Measurements from ENCODE around the gene LRRC3C. TPM values are rescaled to one million over a fixed set of nuclear protein-coding genes. Genes with fewer than 3 reads are reported as not detected.
"Not testable (repeated sequence)": the region's sequence is repeated elsewhere in the genome, so short reads cannot be mapped to it uniquely, and the experiment has no call there.

LRRC3C gene
- total RNA-seq, 1 donor from 2014 or later: not detected

DNA sequence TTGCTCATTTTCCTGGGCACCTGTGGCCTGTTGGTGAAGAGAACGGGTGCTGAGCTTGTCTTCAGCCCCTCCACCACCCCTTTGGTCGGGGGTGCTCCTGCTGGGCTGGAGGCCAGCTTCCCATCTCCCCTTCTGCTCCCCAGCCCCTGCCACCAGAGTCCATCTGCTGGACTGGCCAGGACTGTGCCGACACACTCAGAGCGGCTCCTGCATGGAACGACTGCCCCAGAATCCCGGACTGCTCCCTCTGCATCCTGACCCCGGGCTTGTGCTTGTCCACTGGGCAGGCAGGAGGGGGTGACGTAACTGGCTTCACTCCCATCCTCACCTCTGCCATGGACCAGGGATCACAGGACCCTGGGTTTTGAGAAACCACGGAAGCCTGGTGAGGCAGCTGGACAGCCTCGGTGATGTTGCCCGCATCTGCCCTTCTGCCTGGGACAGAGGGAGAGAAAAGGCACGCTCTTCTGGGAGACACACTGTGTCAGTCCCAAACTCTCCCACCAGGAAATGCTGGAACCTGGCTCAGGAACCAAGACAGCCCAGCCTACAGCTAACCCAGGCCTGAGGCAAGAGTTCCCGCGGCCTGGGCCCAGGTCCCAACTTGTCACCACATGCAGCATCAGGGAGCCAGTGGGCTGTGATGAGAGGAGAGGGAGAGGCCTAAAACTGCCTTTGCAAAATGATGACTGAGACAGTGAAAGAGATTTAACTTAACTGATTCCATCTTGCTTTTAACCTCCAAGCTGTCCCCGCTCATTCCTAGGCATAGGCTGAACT is 19.2 kb downstream of the LRRC3C start:
- FAIRE-seq: no peak
- DNase-seq (ENCODE audit: low spot score in 2 of 2): no peak

DNA sequence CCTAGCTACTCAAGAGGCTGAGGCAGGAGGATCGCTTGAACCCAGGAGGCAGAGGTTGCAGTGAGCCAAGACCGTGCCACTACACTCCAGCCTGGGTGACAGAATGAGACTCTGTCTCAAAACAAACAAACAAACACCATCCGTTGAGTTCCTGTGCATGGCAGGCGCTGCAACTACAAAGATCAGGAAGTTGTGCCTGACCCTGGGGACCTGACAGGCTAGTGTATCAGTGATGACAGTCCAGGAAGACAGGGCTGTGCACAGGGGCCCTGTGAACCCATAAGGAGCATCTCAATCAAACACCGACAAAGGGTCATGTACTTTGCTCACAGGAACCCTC is 20.9 kb downstream of the LRRC3C start:
- not testable (repeated sequence) for DNase-seq (ENCODE audit: low spot score in 2 of 2); FAIRE-seq

DNA sequence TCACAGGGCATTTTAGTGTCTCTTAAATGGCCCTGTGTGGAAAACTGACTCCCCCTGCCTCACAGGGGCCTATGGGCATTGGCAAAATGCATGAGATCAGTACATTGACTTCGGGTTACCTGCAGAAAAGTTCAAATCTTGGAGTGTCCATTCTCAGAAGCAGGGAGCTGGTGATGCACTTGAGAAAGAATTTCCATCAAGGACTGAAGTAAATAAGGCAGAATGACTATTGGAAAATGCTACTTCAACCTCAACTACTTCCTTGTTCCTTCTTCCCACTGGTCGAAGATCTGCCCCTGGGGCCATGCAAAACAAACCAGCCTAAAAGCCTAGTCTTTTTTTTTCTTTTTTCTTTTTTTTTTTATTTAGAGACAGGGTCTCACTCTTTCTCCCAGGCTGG is 21.5 kb downstream of the LRRC3C start:
- no peak for FAIRE-seq
- DNase-seq (ENCODE audit: low spot score in 2 of 2): no peak

DNA sequence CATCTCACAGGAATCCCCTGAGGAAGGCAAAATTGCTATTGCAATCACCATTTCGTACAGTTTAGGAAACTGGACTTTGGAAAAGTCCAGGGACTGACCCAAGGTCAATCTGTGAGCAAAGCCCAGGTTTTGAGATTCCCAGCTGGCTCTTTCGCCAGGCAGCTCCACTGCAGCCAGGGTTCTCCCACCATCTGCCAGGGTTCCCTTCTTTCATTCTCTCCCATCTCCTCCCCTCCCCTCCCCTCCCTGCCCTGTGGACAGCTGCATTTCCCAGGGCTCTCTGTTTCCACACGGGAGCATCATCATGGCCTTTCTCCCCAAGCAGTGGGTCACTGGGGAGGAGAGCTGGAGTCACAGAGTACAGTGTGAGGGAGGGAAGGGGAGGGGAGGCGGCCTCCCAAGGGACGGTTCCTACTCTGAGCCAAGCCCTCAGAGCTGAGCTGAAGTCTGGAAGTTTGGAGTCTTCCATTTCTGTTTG is 23.4 kb downstream of the LRRC3C start:
- DNase-seq (ENCODE audit: low spot score in 2 of 2) (no peak), FAIRE-seq (no peak)

DNA sequence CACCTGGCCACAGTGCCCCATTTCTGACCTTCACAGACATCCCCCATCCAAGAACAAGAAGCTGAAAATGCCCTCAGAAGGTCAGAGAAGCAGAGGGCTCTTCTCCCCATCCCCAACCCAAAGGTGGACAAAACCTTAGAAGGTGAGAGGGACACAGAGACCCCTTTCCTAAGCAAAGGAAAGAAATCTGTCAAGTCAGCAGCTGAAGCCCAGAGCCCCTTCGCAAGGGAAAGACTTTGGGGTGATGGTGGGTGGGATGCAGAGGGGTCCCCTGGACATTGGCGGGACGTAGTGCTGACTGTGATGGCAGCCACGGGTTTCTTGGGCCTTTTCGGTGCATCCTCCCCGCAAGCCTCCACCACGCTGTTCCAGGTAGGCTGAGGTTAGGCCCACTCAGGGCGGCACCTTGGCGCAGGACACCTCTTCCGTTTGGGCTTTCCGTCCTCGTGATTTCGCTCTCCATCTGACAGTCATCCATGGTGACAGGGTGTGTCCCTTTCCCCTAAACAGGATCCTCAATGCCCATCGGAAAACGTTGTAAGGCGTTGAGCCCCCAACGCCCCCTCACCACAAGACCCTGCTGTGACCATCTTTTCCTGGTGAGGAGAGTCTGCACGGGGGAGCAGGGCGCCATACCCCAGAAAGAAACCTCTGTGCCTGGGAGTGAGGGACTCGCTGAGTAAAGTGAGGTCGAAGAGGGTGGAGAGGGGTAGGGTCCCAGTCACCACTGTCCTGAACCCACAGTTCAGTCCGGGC is 24.6 kb downstream of the LRRC3C start:
- no peak for FAIRE-seq

DNA sequence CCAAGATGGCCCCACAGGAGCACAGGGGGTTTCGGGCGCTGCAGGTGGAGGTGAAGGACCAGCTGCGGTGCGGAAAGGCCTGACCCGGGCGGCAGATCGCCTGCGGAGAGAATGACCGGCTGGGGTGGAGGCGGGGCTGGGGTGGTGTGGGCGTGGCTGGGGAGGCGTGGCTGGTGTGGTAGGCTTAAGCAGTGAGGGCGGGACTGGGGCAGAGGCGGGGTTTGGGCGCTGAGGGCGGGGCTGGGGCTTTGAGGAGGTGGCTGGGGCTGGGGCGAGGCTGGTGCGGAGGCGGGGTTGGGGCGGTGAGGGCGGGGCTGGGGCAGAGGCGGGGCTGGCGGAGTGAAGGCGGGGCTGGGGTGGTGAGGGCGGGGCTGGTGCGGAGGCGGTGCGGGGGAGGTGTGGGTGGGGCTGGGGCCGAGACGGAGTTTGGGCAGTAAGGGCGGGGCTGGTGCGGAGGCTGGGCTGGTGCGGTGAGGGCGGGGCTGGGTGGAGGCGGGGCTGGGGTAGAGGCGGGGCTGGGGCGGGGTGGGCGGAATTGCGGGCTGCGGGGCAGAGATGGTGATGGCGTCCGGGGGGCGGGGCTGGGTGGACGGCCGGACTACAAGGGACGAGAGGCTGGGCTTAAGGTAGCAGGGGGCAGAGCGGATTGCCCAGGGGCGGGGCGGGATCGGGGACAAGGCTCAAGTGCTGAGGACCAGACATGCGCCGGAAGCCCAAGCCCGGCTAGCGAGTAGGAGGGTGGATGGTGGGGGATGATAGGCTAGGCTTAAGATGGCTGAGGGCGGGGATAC is 25.3 kb downstream of the LRRC3C start:
- DNase-seq (ENCODE audit: low spot score in 2 of 2) (peak; percentile 89 to 94), FAIRE-seq (no peak)

More for the DNA sequence above, 24.6 kb downstream of the LRRC3C start:
- no peak for DNase-seq (ENCODE audit: low spot score in 2 of 2)

DNA sequence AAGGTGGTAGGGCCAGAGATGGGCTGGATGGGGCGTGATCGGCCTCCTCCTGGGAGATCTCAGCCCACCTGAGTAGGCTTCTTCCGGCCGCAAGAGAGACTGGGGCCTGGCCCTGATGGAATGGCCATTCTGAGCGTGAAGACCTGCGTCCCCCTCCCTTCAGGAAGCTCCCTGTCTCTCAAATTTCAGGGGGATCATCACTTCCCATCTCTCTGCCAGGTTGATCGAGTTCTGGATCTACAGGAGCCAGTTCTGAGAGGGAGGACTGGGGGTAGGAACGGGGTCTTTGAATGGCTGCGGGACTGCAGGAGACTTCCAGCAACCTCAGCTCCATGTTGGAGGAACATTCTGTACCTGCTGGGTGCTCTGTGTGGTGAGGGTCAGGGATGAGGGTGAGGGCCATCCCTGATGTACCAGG is 25.9 kb downstream of the LRRC3C start:
- DNase-seq (ENCODE audit: low spot score in 2 of 2): no peak
- no peak for FAIRE-seq

DNA sequence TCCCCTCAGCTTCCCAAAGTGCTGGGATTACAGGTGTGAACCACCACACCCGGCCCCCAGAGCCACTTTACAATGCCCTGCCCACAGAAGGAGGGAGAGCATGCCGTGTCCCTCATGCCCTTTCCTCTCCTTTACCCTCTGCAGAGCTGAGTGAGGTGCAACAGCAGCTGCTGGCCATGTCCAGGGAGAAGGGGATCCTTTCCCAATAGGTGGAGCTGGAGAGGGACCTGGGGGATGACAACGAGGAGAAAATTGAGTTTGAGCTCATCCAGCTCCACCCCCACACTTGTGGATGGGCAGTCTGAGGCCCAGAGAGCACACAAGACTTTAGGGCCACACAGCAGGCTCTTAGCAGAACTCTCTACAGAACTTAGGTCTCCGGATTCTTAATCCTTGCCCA is 27.3 kb downstream of the LRRC3C start:
- DNase-seq (ENCODE audit: low spot score in 2 of 2) (no peak), FAIRE-seq (no peak)

DNA sequence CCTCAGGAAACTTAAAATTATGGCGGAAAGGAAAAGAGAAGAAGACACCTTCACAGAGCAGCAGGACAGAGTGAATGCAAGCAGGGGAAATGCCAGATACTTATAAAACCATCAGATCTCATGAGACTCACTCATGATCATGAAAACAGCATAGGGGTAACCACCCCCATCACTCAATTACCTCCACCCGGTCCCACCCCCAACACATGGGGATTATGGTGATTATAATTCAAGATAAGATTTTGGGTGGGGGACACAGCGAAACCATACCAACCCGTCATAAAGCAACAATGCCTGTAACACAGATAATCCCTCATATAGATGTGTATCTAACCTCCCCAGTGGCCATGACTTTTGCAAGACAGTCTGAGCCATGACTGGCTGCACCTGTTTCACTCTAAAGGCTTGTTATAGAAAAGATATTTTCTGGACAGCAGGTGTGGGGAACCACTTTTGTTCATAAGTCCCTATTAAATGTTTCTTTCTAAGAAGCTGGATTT is 28.2 kb downstream of the LRRC3C start:
- no peak for FAIRE-seq
- no peak for DNase-seq (ENCODE audit: low spot score in 2 of 2)

DNA sequence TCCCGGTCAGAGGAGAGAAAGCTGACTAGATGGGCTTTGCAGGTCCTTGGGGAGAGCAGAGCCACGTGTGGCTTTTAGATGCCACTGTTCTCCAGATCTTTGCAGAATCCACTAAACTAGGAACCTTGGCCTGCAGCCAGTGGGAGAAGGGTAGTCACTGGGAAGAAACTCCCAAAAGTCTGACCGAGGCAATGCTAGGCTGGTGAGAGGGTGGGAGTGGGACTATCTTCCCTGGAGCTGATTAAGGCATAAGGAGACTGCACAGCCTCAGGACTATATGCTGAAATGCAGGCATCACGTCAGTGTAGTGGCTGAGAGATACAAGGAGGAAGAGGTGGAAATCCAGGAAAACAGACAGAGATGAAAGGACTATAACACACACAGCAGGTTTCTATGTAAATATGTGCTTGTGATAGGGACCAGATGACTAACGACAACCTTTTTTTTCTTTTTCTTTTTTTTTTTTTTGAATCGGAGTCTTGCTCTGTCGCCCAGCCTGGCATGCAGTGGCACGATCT is 33.1 kb downstream of the LRRC3C start:
- no peak for FAIRE-seq
- DNase-seq (ENCODE audit: low spot score in 2 of 2): no peak

DNA sequence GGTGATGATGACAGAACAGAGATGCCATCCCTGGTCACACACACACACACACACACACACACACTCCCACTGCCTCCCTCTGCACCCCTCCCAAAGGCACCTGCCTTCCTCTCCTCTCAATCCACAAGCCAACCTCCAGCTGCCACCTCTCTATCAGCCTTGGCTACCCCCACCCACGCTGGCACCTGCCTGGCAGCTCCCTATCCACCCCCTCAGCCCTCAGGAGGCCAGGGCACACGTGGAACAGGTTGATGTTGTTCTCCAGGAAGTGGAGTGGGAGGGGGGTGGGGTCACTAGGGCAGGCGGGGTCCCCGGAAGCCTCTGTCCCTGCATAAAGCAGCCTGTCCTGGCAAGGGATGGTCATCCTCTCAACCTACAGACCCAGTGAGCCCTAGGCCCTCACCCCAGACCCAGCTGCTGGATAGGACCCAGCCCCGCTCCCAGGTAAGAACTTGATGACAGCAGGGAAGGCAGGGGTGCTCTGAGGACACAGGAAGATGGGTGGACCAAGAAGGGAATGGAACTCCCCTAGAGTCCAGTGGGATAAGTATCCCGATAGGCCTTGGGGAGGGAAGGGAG is 35.2 kb downstream of the LRRC3C start, which contains the start of gene GSDMA:
Gene GSDMA, plus strand, starts transcription at position 363 of the 579 bp plus-strand sequence. CDS start 2,684 bp downstream, outside the sequence.
- FAIRE-seq (no peak), DNase-seq (ENCODE audit: low spot score in 2 of 2) (no peak)

DNA sequence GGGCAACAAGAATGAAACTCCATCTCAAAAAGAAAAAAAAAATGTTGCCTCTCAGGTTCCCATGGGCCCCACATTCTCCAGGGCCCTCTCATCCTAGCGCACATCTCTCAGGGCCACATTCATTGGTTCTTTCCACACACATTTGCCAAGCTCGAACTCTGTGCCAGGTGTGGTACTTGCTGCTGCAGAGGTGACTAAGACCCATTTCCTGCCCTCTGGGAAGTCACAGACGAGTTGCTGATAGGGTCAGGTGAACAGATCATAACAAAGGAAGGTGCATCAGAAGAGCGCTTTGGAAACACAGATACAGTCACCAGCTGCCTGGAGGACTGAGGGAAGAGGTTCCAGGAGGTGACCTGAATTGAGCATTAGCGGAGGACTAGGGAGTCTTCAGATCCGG is 36.3 kb downstream of the LRRC3C start:
- DNase-seq (ENCODE audit: low spot score in 2 of 2): no peak
- no peak for FAIRE-seq

DNA sequence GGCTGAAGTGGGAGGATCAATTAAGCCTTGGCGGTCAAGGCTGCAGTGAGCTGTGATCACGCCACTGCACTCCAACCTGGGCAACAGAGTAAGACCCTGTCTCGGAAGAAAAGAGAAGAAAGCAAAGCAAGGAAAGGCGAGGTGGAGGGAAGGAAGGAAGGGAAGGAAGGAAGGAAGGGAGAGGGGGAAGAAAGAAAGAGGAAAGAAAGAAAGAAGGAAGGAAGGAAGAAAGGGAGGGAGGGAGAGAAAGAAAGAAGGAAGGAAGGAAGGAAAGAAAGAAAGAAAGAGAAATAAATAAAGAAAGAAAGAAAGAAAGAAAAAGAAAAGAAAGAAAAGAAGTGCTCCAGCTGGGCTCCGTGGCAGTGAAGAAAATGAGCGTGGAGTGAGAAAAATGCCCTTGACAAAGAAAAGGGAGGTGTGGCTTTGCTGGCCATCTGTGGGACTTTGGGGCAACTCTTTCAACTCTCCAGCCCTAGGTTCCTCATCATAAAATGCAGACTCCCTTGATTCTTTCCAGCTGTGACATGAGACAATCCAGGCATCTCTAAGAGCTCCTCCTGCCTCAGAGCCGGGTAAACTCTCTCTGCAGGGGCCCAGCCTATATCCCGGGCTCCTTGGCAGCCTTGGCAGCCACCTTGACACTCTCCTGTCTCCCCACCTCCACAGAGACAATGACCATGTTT is 37.6 kb downstream of the LRRC3C start:
- FAIRE-seq (no peak), DNase-seq (ENCODE audit: low spot score in 2 of 2) (no peak)

DNA sequence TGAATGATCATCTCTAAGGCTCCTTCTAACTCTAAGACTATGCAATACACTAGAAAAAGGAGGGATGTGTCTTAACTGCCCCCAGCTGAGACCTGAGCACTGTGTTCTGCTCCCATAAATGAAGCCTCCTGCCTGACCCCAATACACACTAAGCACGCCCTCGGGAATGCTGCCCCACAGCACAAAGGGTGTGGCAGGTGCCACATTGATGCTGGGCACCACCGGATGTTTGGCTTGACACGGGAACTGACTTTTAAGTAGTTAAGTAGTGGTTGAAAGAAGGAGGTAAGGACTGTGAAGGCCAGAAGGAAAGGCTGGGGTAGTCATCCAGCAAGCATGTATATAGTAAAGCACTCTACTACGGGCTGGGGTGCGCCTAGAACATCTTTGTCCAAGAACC is 39.2 kb downstream of the LRRC3C start:
- DNase-seq (ENCODE audit: low spot score in 2 of 2) (no peak), FAIRE-seq (no peak)

DNA sequence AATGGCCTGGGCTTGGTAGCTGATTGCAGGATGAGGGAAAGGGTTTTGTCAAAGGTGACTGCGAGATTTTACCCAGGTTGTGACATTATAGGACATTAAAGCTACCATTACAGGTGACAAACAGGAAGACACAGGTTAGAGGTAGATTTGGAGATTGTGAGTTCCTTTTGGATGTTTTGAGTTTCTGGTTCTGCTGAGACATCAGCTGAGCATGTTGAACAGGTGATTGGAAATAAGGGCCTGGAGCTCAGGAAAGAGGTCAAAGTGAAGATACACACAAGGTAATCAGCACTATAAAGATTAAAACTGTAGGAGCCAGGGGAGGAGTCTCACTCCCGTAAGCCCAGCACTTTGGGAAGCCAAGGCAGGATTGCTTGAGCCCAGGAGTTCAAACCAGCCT is 41.2 kb downstream of the LRRC3C start:
- FAIRE-seq (no peak), DNase-seq (ENCODE audit: low spot score in 2 of 2) (no peak)

DNA sequence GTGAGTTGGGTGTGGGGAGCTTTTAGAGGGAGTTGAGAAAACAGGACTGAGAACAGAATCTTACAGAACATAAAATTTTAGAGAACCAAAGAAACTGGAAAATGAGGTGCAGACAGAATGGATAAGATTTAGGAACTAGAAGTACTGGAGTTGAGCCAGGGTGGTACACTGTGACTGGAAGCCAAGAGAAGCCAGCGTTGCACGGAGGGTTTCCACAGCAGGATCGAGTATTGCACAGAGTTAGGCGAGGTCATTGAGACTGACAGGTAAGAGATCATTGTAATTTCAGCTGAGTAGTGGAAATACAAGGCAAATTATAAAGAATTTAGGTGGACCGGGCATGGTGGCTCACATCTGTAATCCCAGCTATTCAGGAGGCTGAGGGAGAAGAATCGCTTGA is 41.8 kb downstream of the LRRC3C start:
- no peak for DNase-seq (ENCODE audit: low spot score in 2 of 2)
- no peak for FAIRE-seq

DNA sequence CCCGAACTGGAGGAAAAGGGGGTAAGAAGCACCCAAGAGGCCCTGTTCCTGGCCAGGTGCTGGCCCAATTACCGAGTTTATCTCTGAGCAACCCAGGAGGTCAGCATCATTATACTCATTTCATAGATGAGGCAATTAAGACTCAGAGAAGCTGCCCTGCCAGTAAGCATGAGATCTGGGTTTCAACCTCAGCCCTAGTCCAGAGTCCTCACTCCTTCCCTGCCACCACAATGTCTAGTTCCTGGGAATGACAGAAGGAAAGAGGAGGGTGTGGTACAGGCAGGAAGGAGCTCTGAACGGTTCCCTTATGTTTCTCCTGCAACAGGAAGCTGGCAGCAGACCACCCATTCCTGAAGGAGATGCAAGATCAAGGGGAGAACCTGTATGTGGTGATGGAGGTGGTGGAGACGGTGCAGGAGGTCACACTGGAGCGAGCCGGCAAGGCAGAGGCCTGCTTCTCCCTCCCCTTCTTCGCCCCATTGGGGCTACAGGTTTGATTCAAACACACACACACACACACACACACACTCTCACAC is 42.7 kb downstream of the LRRC3C start:
- DNase-seq (ENCODE audit: low spot score in 2 of 2): no peak
- FAIRE-seq: no peak

DNA sequence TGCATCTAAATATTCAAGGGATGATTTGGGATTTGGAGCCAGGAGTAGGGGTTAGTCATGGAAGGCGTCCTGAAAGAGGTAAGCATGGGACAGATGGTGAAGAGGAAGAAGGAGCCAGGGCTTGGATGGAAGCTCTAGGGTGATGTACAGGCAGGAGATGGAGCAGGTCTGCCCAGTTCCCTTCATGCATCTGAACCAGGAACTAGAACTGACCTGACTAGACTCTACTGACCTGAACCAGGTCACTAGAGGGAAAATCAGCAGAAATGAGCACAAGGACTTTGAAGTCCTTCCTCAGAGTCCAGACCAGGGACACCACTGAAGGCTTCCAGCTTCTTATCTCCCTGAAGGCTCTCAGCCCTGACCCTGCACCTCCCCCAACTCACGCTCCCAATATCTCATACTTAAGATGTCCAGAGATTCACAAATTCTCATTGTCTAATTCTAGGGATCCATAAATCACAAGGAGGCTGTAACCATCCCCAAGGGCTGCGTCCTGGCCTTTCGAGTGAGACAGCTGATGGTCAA is 43.6 kb downstream of the LRRC3C start:
- DNase-seq (ENCODE audit: low spot score in 2 of 2) (no peak), FAIRE-seq (no peak)

DNA sequence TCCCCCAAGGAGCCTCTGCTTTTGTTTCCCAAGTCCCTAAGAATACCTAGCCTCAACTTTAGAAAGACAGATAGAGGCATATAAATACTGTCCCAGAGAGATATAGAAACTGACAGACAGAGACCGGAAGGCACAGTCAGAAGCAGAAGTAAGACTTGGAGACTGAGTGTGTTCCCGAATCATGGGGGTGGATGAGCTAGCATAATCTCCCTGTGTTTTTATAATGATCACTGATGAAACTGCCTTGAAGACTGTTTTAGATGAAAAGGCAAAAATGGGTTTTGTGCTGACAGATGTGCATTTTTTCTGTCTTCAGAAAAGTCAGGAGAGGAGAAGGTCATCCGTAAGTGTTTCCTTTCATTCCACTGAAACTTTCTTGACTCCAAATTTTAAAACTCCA is 44.7 kb downstream of the LRRC3C start:
- FAIRE-seq: no peak
- DNase-seq (ENCODE audit: low spot score in 2 of 2): no peak
